Fibroblast of skin of left quadriceps (primary cell): Measurements from ENCODE around the gene SYT4.
"Not testable (repeated sequence)": the region's sequence is repeated elsewhere in the genome, so short reads cannot be mapped to it uniquely, and the experiment has no call there.

Source experiments
- DNase-seq, 2 experiments: peaks; one replicate each; pipeline ENCODE4 v3.0.0-alpha.2; 2013; ENCODE audit warnings: low read depth in 2 of 2

The SYT4 gene

GRCh38 chr18:43277164-43277600, at the start of gene SYT4:
SYT4 (minus strand) TSS chr18:43277490; CDS start chr18:43277281, 209 bp downstream.
- peak in 1 of 2 experiments; percentile 4 for DNase-seq

GRCh38 chr18:43322132-43322531, 44.8 kb upstream of the SYT4 start:
- DNase-seq, result no peak

GRCh38 chr18:43314941-43315340, 37.7 kb upstream of the SYT4 start:
- DNase-seq, result no peak

GRCh38 chr18:43312891-43313290, 35.6 kb upstream of the SYT4 start:
- DNase-seq, result peak in 1 of 2 experiments; percentile 2

- no peak for DNase-seq
These were observed 32.9 kb upstream of the SYT4 start for GRCh38 chr18:43310239-43310638.

GRCh38 chr18:43303376-43303775, 26.1 kb upstream of the SYT4 start:
- DNase-seq, result no peak

- not testable (repeated sequence) for DNase-seq
These were observed 8.9 kb upstream of the SYT4 start for GRCh38 chr18:43286187-43286586.

- no peak for DNase-seq
These were observed 6.0 kb upstream of the SYT4 start for GRCh38 chr18:43283299-43283698.

- no peak for DNase-seq
These were observed 1.9 kb upstream of the SYT4 start for GRCh38 chr18:43279015-43279744.

- no peak for DNase-seq
These were observed 1.1 kb upstream of the SYT4 start for GRCh38 chr18:43278355-43278754.

- DNase-seq, result no peak
These were observed 799 bp downstream of the SYT4 start for GRCh38 chr18:43276491-43276890.

GRCh38 chr18:43275546-43275945, 1.7 kb downstream of the SYT4 start:
- no peak for DNase-seq

GRCh38 chr18:43274526-43274925, 2.8 kb downstream of the SYT4 start:
- no peak for DNase-seq

- peak; percentile 13 to 27 for DNase-seq
These were observed 5.5 kb downstream of the SYT4 start for GRCh38 chr18:43271593-43272432.

- DNase-seq, result no peak
These were observed 9.5 kb downstream of the SYT4 start for GRCh38 chr18:43267818-43268217.

- DNase-seq, result no peak
These were observed 11.8 kb downstream of the SYT4 start for GRCh38 chr18:43265465-43265864.

GRCh38 chr18:43248610-43249249, 28.6 kb downstream of the SYT4 start:
- DNase-seq, result no peak

- no peak for DNase-seq
These were observed 29.3 kb downstream of the SYT4 start for GRCh38 chr18:43247944-43248343.

- DNase-seq, result no peak
These were observed 38.9 kb downstream of the SYT4 start for GRCh38 chr18:43238429-43238828.

- DNase-seq, result no peak
These were observed 40.4 kb downstream of the SYT4 start for GRCh38 chr18:43236921-43237320.

- no peak for DNase-seq
These were observed 42.4 kb downstream of the SYT4 start for GRCh38 chr18:43234889-43235288.

- DNase-seq, result no peak
These were observed 54.8 kb downstream of the SYT4 start for GRCh38 chr18:43222501-43222900.
